Transverse colon (tissue), 4 donors: Measurements from ENCODE around the gene SLC4A5. TPM values are rescaled to one million over a fixed set of nuclear protein-coding genes. Genes with fewer than 3 reads are reported as not detected.

Experiments
- DNase-seq: peaks from one replicate; pipeline ENCODE4 v3.0.0-alpha.2; 2019
- H3K27ac ChIP-seq, 4 donors: fragments of 200-600 bp; sonication (generic); 2 replicates each; pipeline ENCODE4 v1.5.1; 2016 to 2018; ENCODE audit warnings: inconsistent platforms in 4 of 4
- H3K27me3 ChIP-seq: fragments of 200-600 bp; sonication (generic); 2 replicates; pipeline ENCODE4 v1.5.1; 2017; ENCODE audit warnings: inconsistent platforms
- H3K36me3 ChIP-seq, 4 donors: fragments of 200-600 bp; sonication (generic); 2 replicates each; pipeline ENCODE4 v1.5.1; 2017 to 2019; ENCODE audit warnings: inconsistent platforms in 4 of 4
- H3K4me1 ChIP-seq, 4 donors: fragments of 200-600 bp; sonication (generic); 2 replicates each; pipeline ENCODE4 v1.5.1; 2017 to 2020; ENCODE audit warnings: inconsistent platforms in 4 of 4
- H3K4me3 ChIP-seq, 4 donors: fragments of 200-600 bp; sonication (generic); 1 replicate in 1 of 4; 2 replicates in 3 of 4; pipeline versions ENCODE4 v1.5.1 to v1.6.1; 2017 to 2019; ENCODE audit warnings: inconsistent platforms in 4 of 4
- H3K9me3 ChIP-seq, 2 donors: fragments of 200-600 bp; sonication (generic); 2 replicates each; pipeline ENCODE4 v1.5.1; 2017 to 2019; ENCODE audit warnings: inconsistent platforms in 2 of 2
- EP300 ChIP-seq: sonication (generic); formaldehyde crosslinking; IDR thresholded peaks from one replicate; pipeline ENCODE4 v1.6.1; 2017; ENCODE audit warnings: antibody characterized with exemption, low read depth
- POLR2A ChIP-seq: fragments of 450-650 bp; IDR thresholded peaks from one replicate; pipeline ENCODE4 v1.6.1; 2016; ENCODE audit warnings: antibody characterized with exemption, mild to moderate bottlenecking, moderate library complexity
- POLR2AphosphoS5 ChIP-seq, 3 donors: sonication (generic); formaldehyde crosslinking; IDR thresholded peaks; one replicate each; pipeline ENCODE4 v1.6.1; 2016; ENCODE audit warnings: antibody characterized with exemption in 3 of 3
- WGBS, 2 donors: methylation state at CpG; one replicate each; pipeline ENCODE4 v1.1.5; 2018; ENCODE audit warnings: low coverage in 1 of 2; 5-methylcytosine and 5-hydroxymethylcytosine counted together
- in situ Hi-C, 4 donors: fragments of 200-750 bp; cut with MboI; loops; one replicate each; pipeline versions ENCODE4 v1.15.0 to v1.15.1; 2017; ENCODE audit warnings: low sequenced_read_pairs in 3 of 4, low pct_ligation_motif_present in 1 of 4, low pct_unique_long_range_greater_than_20kb in 1 of 4
- intact Hi-C: fragments of 100-400 bp; cut with DNase I; formaldehyde crosslinking; loops from one replicate; pipeline ENCODE4 v1.15.1; 2023; ENCODE audit warnings: low total_unique reads
- total RNA-seq, 4 donors: library from RNA; depleted of rRNA; stranded (reverse); fragments of >200 nt; gene quantifications; one replicate each; pipeline ENCODE4 v1.1.0, GENCODE V29; 2016
- TF ChIP-seq, protein P1 (sequence below), 5 experiments: fragments of 200-600 bp in 3 of 5; fragments of 450-650 bp in 2 of 5; sonication (generic) in 3 of 5; IDR thresholded peaks; 1 replicate in 2 of 5; 2 replicates in 3 of 5; pipeline ENCODE4 v1.5.1; 2016 to 2017; ENCODE audit warnings: antibody characterized with exemption in 5 of 5, inconsistent platforms in 3 of 5, mild to moderate bottlenecking in 2 of 5, moderate library complexity in 1 of 5

The SLC4A5 gene
- total RNA-seq, 4 donors from 2014 or later, result 0.37 to 6.1 (median 3.5) TPM

DNA sequence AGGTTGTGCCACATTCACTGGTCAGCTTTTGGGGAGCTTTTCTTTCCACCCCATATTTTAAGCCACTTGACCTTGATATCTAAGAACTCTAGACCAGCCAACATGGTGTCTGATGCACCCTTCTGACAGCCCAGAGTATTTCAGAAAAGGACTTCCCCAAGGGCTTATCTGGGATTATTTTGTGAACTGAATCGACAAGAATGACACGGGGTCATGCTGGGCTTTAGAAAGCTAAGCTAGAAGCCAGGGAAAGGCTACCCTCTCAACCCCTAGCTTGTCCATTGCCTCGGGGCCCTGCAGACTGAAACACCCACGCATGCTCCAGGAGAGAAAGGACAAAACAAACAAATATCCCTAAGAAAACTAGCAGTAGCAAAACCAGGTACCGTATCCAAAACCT is 16.0 kb downstream of the SLC4A5 start:
- intact Hi-C loops (no loop called here), in situ Hi-C loops (loop anchor here in 2 of 4 donors (10.0 to 25.0 kb wide), 2 partner anchors 72 to 515 kb away; no protein-coding TSS in a partner anchor)
- H3K4me1 ChIP-seq, result no peaks in the 10 kb centered on the region
- no peak for DNase-seq
- WGBS, 2 donors, result 85 to 100% methylated on average over 2 to 5 of the region's 5 CpGs
- H3K4me3 ChIP-seq, result no peak overlapping the region
- no peak for TF ChIP-seq POLR2A
- TF ChIP-seq, protein P1, sequence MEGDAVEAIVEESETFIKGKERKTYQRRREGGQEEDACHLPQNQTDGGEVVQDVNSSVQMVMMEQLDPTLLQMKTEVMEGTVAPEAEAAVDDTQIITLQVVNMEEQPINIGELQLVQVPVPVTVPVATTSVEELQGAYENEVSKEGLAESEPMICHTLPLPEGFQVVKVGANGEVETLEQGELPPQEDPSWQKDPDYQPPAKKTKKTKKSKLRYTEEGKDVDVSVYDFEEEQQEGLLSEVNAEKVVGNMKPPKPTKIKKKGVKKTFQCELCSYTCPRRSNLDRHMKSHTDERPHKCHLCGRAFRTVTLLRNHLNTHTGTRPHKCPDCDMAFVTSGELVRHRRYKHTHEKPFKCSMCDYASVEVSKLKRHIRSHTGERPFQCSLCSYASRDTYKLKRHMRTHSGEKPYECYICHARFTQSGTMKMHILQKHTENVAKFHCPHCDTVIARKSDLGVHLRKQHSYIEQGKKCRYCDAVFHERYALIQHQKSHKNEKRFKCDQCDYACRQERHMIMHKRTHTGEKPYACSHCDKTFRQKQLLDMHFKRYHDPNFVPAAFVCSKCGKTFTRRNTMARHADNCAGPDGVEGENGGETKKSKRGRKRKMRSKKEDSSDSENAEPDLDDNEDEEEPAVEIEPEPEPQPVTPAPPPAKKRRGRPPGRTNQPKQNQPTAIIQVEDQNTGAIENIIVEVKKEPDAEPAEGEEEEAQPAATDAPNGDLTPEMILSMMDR (IDR thresholded peaks at IDR 0.05), result no peak
- H3K27me3 ChIP-seq, result no peaks in the 10 kb centered on the region
- no peak overlapping the region for H3K27ac ChIP-seq
- no peaks in the 10 kb centered on the region for H3K9me3 ChIP-seq
- H3K36me3 ChIP-seq, result no peaks in the 10 kb centered on the region

DNA sequence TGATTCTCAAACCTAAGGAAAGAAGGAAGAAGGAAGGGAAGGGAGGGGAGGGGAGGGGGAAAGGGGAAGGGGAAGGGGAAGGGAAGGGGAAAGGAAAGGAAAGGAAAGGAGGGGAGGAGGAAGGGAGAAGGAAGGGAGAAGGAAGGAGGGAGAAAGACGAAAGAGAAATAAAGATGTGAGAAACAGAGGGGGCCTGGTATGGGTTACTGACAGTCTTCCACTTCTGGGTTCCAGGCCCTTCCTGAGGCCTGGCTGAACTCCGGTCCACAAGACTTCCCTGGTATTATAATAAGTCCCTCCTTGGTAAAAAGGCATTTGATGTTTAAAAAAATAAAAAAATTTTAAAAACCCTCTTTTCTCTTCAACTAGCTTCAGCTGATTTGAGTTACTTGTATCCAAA is 17.4 kb downstream of the SLC4A5 start:
- Histone ChIP-seq H3K36me3 (no peaks in the 10 kb centered on the region), H3K4me3 (no peak overlapping the region), H3K9me3 (no peaks in the 10 kb centered on the region), H3K27me3 (no peaks in the 10 kb centered on the region), H3K27ac (no peak overlapping the region), H3K4me1 (no peaks in the 10 kb centered on the region)
- no peak for DNase-seq
- in situ Hi-C loops (loop anchor here in 2 of 4 donors (10.0 to 25.0 kb wide), 2 partner anchors 71 to 514 kb away; no protein-coding TSS in a partner anchor), intact Hi-C loops (no loop called here)
- 82 to 93% methylated on average over 2 of the region's 2 CpGs for WGBS, 2 donors
- no peak for TF ChIP-seq POLR2AphosphoS5 (IDR thresholded peaks at IDR 0.05)
- TF ChIP-seq, protein P1 (IDR thresholded peaks at IDR 0.05), result no peak
- no peak for TF ChIP-seq EP300

DNA sequence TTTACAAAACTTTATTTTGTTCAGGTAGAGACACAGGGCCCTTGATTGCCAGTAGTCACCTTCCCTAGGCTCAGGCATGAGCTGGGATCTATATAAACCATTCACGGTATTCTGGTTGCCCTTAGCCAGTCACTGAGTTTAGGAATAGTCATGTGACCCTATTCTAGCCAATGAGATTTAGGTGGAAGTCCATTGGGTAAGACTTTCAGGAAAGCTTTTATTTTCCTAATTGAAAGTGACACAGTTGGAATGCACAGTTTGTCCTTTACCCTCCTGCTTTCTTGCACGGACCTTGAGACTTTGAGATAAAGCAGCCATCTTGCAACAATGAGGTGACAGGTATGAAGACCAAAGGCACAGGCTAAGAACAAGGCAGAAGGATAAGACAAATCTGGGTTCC is 21.5 kb downstream of the SLC4A5 start:
- no peaks in the 10 kb centered on the region for H3K36me3 ChIP-seq
- in situ Hi-C loops, result loop anchor here in 1 of 4 donors (10.0 kb wide), 1 partner anchor 67 kb away; no protein-coding TSS in a partner anchor
- H3K4me1 ChIP-seq, result no peaks in the 10 kb centered on the region
- no peak for DNase-seq
- intact Hi-C loops, result no loop called here
- H3K27ac ChIP-seq, result no peak overlapping the region
- TF ChIP-seq, protein P1 (IDR thresholded peaks at IDR 0.05), result no peak
- TF ChIP-seq POLR2A (no peak), EP300 (no peak), POLR2AphosphoS5 (IDR thresholded peaks at IDR 0.05) (no peak)
- no peaks in the 10 kb centered on the region for H3K27me3 ChIP-seq
- no peak overlapping the region for H3K4me3 ChIP-seq
- 95 to 100% methylated on average over 2 of the region's 2 CpGs for WGBS, 2 donors
- H3K9me3 ChIP-seq, result no peaks in the 10 kb centered on the region

DNA sequence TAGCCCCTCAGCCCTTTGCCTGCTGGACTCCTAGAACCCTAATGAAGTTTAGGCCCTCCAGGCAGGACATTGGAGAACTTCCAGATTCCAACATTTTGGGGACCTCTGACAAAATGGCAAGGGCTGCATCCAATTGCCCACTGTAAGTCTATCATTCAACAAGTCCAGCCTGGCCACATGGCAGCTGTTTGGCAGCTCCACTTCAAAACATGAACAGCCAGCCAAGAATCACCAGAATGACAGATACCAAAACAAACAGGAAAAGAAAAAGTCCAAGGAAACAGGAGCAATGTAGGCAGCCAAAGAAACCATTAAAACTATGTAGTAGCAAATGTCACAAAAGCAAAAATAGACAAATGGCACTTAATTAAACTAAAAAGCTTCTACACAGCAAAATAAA is 25.5 kb downstream of the SLC4A5 start:
- intact Hi-C loops (no loop called here), in situ Hi-C loops (no loop called here)
- no peak for DNase-seq
- H3K9me3 ChIP-seq, result no peaks in the 10 kb centered on the region
- TF ChIP-seq EP300, result no peak
- TF ChIP-seq, protein P1 (IDR thresholded peaks at IDR 0.05), result no peak
- TF ChIP-seq POLR2A, result no peak
- TF ChIP-seq POLR2AphosphoS5 (IDR thresholded peaks at IDR 0.05), result no peak
- no peaks in the 10 kb centered on the region for H3K27me3 ChIP-seq
- H3K36me3 ChIP-seq, result no peaks in the 10 kb centered on the region
- H3K27ac ChIP-seq, result no peak overlapping the region
- no peak overlapping the region for H3K4me3 ChIP-seq
- no peaks in the 10 kb centered on the region for H3K4me1 ChIP-seq
